ENCODE measurements around the gene ZNF70.
"Not testable (repeated sequence)": the region's sequence is repeated elsewhere in the genome, so short reads cannot be mapped to it uniquely, and the experiment has no call there.

ZNF70 gene

GRCh38 chr22:23744001-23744400 is 6.9 kb downstream of the ZNF70 start:
- Histone ChIP-seq H3K27me3 (no peaks in the 10 kb centered on the region), H3K4me1 (no peaks in the 10 kb centered on the region), H3K9me3 (no peaks in the 10 kb centered on the region), H3K4me3 (ENCODE audit: low read depth, low read length) (no peak overlapping the region), H3K36me3 (peaks cover 25% of the 10 kb centered on the region)
- TF ChIP-seq, protein P1, sequence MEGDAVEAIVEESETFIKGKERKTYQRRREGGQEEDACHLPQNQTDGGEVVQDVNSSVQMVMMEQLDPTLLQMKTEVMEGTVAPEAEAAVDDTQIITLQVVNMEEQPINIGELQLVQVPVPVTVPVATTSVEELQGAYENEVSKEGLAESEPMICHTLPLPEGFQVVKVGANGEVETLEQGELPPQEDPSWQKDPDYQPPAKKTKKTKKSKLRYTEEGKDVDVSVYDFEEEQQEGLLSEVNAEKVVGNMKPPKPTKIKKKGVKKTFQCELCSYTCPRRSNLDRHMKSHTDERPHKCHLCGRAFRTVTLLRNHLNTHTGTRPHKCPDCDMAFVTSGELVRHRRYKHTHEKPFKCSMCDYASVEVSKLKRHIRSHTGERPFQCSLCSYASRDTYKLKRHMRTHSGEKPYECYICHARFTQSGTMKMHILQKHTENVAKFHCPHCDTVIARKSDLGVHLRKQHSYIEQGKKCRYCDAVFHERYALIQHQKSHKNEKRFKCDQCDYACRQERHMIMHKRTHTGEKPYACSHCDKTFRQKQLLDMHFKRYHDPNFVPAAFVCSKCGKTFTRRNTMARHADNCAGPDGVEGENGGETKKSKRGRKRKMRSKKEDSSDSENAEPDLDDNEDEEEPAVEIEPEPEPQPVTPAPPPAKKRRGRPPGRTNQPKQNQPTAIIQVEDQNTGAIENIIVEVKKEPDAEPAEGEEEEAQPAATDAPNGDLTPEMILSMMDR (IDR thresholded peaks at IDR 0.05; ENCODE audit: low read depth, low read length): no peak
- no peak for DNase-seq

- Histone ChIP-seq H3K4me1 (no peaks in the 10 kb centered on the region), H3K9me3 (no peaks in the 10 kb centered on the region), H3K27me3 (no peaks in the 10 kb centered on the region), H3K4me3 (ENCODE audit: low read depth, low read length) (no peak overlapping the region), H3K36me3 (peaks cover 25% of the 10 kb centered on the region)
- TF ChIP-seq, protein P1 (IDR thresholded peaks at IDR 0.05; ENCODE audit: low read depth, low read length): no peak
- DNase-seq: no peak
Observed at GRCh38 chr22:23743303-23743705, 7.6 kb downstream of the ZNF70 start.

GRCh38 chr22:23742505-23743264 is 8.2 kb downstream of the ZNF70 start:
- no peak overlapping the region for H3K4me3 ChIP-seq (ENCODE audit: low read depth, low read length)
- TF ChIP-seq, protein P1 (IDR thresholded peaks at IDR 0.05; ENCODE audit: low read depth, low read length): no peak
- no peaks in the 10 kb centered on the region for H3K9me3 ChIP-seq
- H3K27me3 ChIP-seq: no peaks in the 10 kb centered on the region
- DNase-seq: no peak
- peaks cover 25% of the 10 kb centered on the region for H3K36me3 ChIP-seq
- H3K4me1 ChIP-seq: no peaks in the 10 kb centered on the region

DNA sequence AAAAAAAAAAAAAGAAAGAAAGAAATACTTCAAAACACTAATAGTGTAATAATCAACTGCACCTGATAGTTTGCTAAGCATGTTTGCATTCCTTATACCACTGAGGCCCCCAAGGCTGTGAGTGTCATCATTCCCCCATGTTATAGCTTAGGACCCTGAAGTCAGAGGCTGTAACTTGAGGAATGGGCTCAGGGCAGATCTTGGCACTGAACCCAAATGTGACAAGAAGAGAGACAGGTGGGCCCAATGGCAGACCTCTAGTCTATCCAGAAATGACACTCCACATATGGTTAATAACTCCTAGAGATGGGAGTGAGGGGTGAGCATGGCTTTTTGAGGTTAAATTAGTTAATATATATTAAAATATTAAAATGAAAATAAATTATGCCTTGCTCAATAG is 13.2 kb downstream of the ZNF70 start:
- Histone ChIP-seq H3K27me3 (no peaks in the 10 kb centered on the region), H3K4me1 (no peaks in the 10 kb centered on the region; the same call in 1 of the 2 replicates), H3K36me3 (no peaks in the 10 kb centered on the region), H3K9me3 (no peaks in the 10 kb centered on the region), H3K4me3 (ENCODE audit: low read depth, low read length) (no peak overlapping the region)
- DNase-seq: no peak
- TF ChIP-seq, protein P1 (IDR thresholded peaks at IDR 0.05; ENCODE audit: low read depth, low read length): no peak

DNA sequence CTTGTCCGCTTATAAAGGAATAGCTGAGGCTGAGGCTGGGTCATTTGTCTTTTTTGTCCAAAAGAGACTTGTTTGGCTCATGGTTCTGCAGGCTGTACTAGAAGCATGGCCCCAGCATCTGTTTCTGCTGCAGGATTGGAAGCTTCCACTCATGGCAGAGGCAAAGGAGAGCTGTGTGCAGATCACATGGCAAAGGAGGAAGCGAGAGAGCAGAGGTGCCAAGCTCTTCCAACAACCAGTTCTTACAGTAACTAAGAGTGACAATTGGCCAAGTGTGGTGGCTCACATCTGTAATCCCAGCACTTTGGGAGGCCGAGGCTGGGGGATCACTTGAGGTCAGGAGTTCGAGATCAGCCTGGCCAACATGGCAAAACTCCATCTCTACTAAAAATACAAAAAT is 22.8 kb downstream of the ZNF70 start:
- not testable (repeated sequence) for H3K9me3 ChIP-seq; H3K36me3 ChIP-seq; DNase-seq; H3K27me3 ChIP-seq; H3K4me1 ChIP-seq; H3K4me3 ChIP-seq (ENCODE audit: low read depth, low read length)

GRCh38 chr22:23722724-23723123 is 28.2 kb downstream of the ZNF70 start:
- H3K36me3 ChIP-seq: no peaks in the 10 kb centered on the region
- H3K9me3 ChIP-seq: no peaks in the 10 kb centered on the region
- no peak for DNase-seq
- TF ChIP-seq, protein P1 (IDR thresholded peaks at IDR 0.05; ENCODE audit: low read depth, low read length): no peak
- no peaks in the 10 kb centered on the region for H3K27me3 ChIP-seq
- H3K4me1 ChIP-seq: no peaks in the 10 kb centered on the region
- H3K4me3 ChIP-seq (ENCODE audit: low read depth, low read length): no peak overlapping the region
